B cell (primary cell): Measurements from ENCODE around the gene DONSON. TPM values are rescaled to one million over a fixed set of nuclear protein-coding genes. Genes with fewer than 3 reads are reported as not detected.

Source experiments
- ATAC-seq: fragments of 200-7000 bp; cut with Tn5 transposase; one replicate; pipeline ENCODE4 v1.10.0; 2021; ENCODE audit warnings: low read depth, mild to moderate bottlenecking, moderate number of reproducible peaks, moderate library complexity
- CTCF ChIA-PET: fragments of 350-600 bp; sonication (Branson Sonifier 250); formaldehyde crosslinking; loops from one replicate; lab custom pipeline; 2021; ENCODE audit warnings: antibody characterized with exemption, inconsistent platforms; lab: Charles Lee
- POLR2A ChIA-PET: fragments of 350-600 bp; sonication (Branson Sonifier 250); formaldehyde crosslinking; loops from one replicate; lab custom pipeline; 2021; ENCODE audit warnings: antibody characterized with exemption; lab: Charles Lee
- DNase-seq: peaks from one replicate; pipeline ENCODE4 v3.0.0; 2013
- H2AFZ ChIP-seq: 2 replicates; pipeline ENCODE4 v1.6.1; 2012; ENCODE audit warnings: mild to moderate bottlenecking, low read depth, low read length; ENCODE audit not compliant: insufficient read depth, poor library complexity, severe bottlenecking
- H3K27ac ChIP-seq, 2 donors: 1 replicate in 1 of 2; 2 replicates in 1 of 2; pipeline ENCODE4 v1.5.1; 2012 to 2013; ENCODE audit warnings: low read length in 2 of 2, mild to moderate bottlenecking in 2 of 2, moderate library complexity in 1 of 2
- H3K27me3 ChIP-seq, 4 experiments: fragments of 200-600 bp in 1 of 4; sonication (generic) in 1 of 4; replicated peaks in 1 of 4; 1 replicate in 2 of 4; 2 replicates in 2 of 4; pipeline versions ENCODE4 v1.6.1 to v1.7.0; 2013 to 2016; ENCODE audit warnings: low read length in 3 of 4, mild to moderate bottlenecking in 2 of 4, mixed read lengths in 1 of 4, moderate library complexity in 1 of 4; ENCODE audit not compliant: insufficient read depth in 4 of 4, control insufficient read depth in 3 of 4; ENCODE audit errors: control extremely low read depth in 1 of 4
- H3K36me3 ChIP-seq, 2 experiments: replicated peaks in 1 of 2; 1 replicate in 1 of 2; 2 replicates in 1 of 2; pipeline versions ENCODE4 v1.6.1 to v1.7.1; 2013; ENCODE audit warnings: low read length in 1 of 2; ENCODE audit not compliant: insufficient read depth in 2 of 2, control insufficient read depth in 1 of 2; ENCODE audit errors: control extremely low read depth in 1 of 2, extremely low read depth in 1 of 2
- H3K4me1 ChIP-seq, 2 donors: fragments of 200-600 bp in 1 of 2; sonication (generic) in 1 of 2; 1 replicate in 1 of 2; 2 replicates in 1 of 2; pipeline versions ENCODE4 v1.5.1 to v1.6.1; 2013 to 2017; ENCODE audit warnings: low read length in 2 of 2; ENCODE audit not compliant: control insufficient read depth in 2 of 2, insufficient read depth in 2 of 2
- H3K4me2 ChIP-seq: replicated peaks from 2 replicates; pipeline ENCODE3; 2012; ENCODE audit warnings: mild to moderate bottlenecking, low read depth, low read length; ENCODE audit not compliant: poor library complexity, severe bottlenecking
- H3K4me3 ChIP-seq, 5 experiments: fragments of 200-600 bp in 1 of 5; sonication (generic) in 1 of 5; 1 replicate in 3 of 5; 2 replicates in 2 of 5; pipeline versions ENCODE4 v1.5.1 to v1.7.0; 2011 to 2016; ENCODE audit warnings: low read length in 4 of 5, mild to moderate bottlenecking in 4 of 5, low read depth in 2 of 5, control low read depth in 1 of 5, moderate library complexity in 1 of 5; ENCODE audit not compliant: insufficient read depth in 1 of 5; ENCODE audit errors: control extremely low read depth in 1 of 5, extremely low read depth in 1 of 5
- H3K79me2 ChIP-seq: fragments of 200-600 bp; sonication (generic); one replicate; pipeline ENCODE4 v1.6.0; 2016; ENCODE audit warnings: low read length; ENCODE audit not compliant: control insufficient read depth, insufficient read depth
- H3K9ac ChIP-seq: fragments of 200-600 bp; sonication (generic); 2 replicates; pipeline ENCODE4 v1.6.1; 2017; ENCODE audit warnings: mild to moderate bottlenecking, low read length, moderate library complexity
- H3K9me3 ChIP-seq, 3 donors: one replicate each; pipeline versions ENCODE4 v1.6.1 to v1.7.1; 2013; ENCODE audit warnings: low read length in 2 of 3; ENCODE audit not compliant: control insufficient read depth in 2 of 3, insufficient read depth in 1 of 3; ENCODE audit errors: control extremely low read depth in 1 of 3
- H4K20me1 ChIP-seq: 2 replicates; pipeline ENCODE4 v1.6.0; 2012; ENCODE audit warnings: mild to moderate bottlenecking, low read length; ENCODE audit not compliant: insufficient read depth, control insufficient read depth, poor library complexity, severe bottlenecking
- H3K27ac Mint-ChIP-seq: one replicate; pipeline ENCODE4 v1.8.0; 2021; ENCODE audit warnings: mixed read lengths
- H3K27me3 Mint-ChIP-seq: one replicate; pipeline ENCODE4 v1.8.0; 2021; ENCODE audit warnings: mixed read lengths
- H3K4me1 Mint-ChIP-seq: one replicate; pipeline ENCODE4 v1.8.0; 2021; ENCODE audit warnings: mixed read lengths
- H3K4me3 Mint-ChIP-seq: one replicate; pipeline ENCODE4 v1.8.0; 2021; ENCODE audit warnings: mixed read lengths
- H3K9me3 Mint-ChIP-seq: one replicate; pipeline ENCODE4 v1.8.0; 2022; ENCODE audit warnings: mixed read lengths; ENCODE audit not compliant: insufficient read depth
- CTCF ChIP-seq: fragments of 200-600 bp; IDR thresholded peaks from one replicate; pipeline ENCODE4 v1.8.0; 2022; ENCODE audit warnings: antibody characterized with exemption, mild to moderate bottlenecking
- EZH2 ChIP-seq: IDR thresholded peaks from 2 replicates; pipeline ENCODE4 v1.6.1; 2012; ENCODE audit warnings: borderline replicate concordance, low read depth, mild to moderate bottlenecking, moderate library complexity, low read length; ENCODE audit not compliant: insufficient read depth, poor library complexity, severe bottlenecking
- WGBS: methylation state at CpG from one replicate; pipeline ENCODE4 v1.1.5; 2013; ENCODE audit warnings: missing lambda C conversion rate; ENCODE audit not compliant: insufficient coverage; 5-methylcytosine and 5-hydroxymethylcytosine counted together
- intact Hi-C: fragments of 100-400 bp; cut with micrococcal nuclease; formaldehyde crosslinking; loops from one replicate; pipeline ENCODE4 v1.10.0; 2022
- polyA plus RNA-seq: library from polyadenylated mRNA; depleted of rRNA; stranded (reverse); fragments of >200 nt; gene quantifications from 2 replicates; pipeline ENCODE4 v1.2.3, GENCODE V29; 2012
- total RNA-seq, 2 donors: library from RNA; stranded (reverse); fragments of 120-200 nt in 1 of 2; gene quantifications; 1 replicate in 1 of 2; 2 replicates in 1 of 2; pipeline versions ENCODE4 v1.2.3 to v1.2.4, GENCODE V29; 2013 to 2022

Gene DONSON
- total and polyA plus RNA-seq, 2 donors (not counting 1 experiment from before 2014, with no cell fraction given): 6.2 to 6.3 TPM

- peaks cover 100% of the 10 kb centered on the region for H3K79me2 ChIP-seq
- CTCF ChIA-PET: interaction anchor here (1.1 kb wide), 1 partner anchor 30 kb away, joined by 3 read pairs; no protein-coding TSS in a partner anchor
- no peak overlapping the region for H3K9ac ChIP-seq
- no peaks in the 10 kb centered on the region for H3K27me3 ChIP-seq
- no peak overlapping the region for H2AFZ ChIP-seq
- Mint-ChIP-seq H3K9me3 (peaks cover 4% of the 10 kb centered on the region), H3K4me1 (peaks cover 26% of the 10 kb centered on the region), H3K27ac (no peak overlapping the region), H3K4me3 (no peak overlapping the region), H3K27me3 (no peaks in the 10 kb centered on the region)
- no peak overlapping the region for H3K4me3 ChIP-seq
- H3K27ac ChIP-seq: no peak overlapping the region
- WGBS: 98% methylated on average over 24 of the region's 24 CpGs
- DNase-seq: no peak
- peaks cover 0 to 6% of the 10 kb centered on the region in 2 donors for H3K4me1 ChIP-seq
- no peaks in the 10 kb centered on the region for H3K9me3 ChIP-seq
- POLR2A ChIA-PET: no interaction called here
- H4K20me1 ChIP-seq: peaks cover 90% of the 10 kb centered on the region
- intact Hi-C loops: no loop called here
- no peak overlapping the region for H3K4me2 ChIP-seq
- no peak for TF ChIP-seq CTCF
- no peak for TF ChIP-seq EZH2
- ATAC-seq: peak; percentile 14
- peaks cover 28 to 86% of the 10 kb centered on the region in 2 experiments for H3K36me3 ChIP-seq
These were observed 36.1 kb downstream of the DONSON start for GRCh38 chr21:33552093-33552998.

- Mint-ChIP-seq H3K27me3 (no peaks in the 10 kb centered on the region), H3K4me3 (no peak overlapping the region), H3K4me1 (peaks cover 25% of the 10 kb centered on the region), H3K27ac (no peak overlapping the region), H3K9me3 (peaks cover 4% of the 10 kb centered on the region)
- H3K4me2 ChIP-seq: no peak overlapping the region
- no peak overlapping the region for H3K27ac ChIP-seq
- no peak overlapping the region for H2AFZ ChIP-seq
- ChIA-PET POLR2A (no interaction called here), CTCF (interaction anchor here (1.1 kb wide), 1 partner anchor 29 kb away, joined by 3 read pairs; no protein-coding TSS in a partner anchor)
- 100% methylated on average over 2 of the region's 2 CpGs for WGBS
- peaks cover 90% of the 10 kb centered on the region for H4K20me1 ChIP-seq
- DNase-seq (no peak), ATAC-seq (no peak)
- no peak overlapping the region for H3K9ac ChIP-seq
- TF ChIP-seq CTCF (no peak), EZH2 (no peak)
- no peaks in the 10 kb centered on the region for H3K27me3 ChIP-seq
- peaks cover 23 to 86% of the 10 kb centered on the region in 2 experiments for H3K36me3 ChIP-seq
- H3K4me3 ChIP-seq: no peak overlapping the region
- no peaks in the 10 kb centered on the region for H3K9me3 ChIP-seq
- H3K4me1 ChIP-seq: peaks cover 0 to 6% of the 10 kb centered on the region in 2 donors
- peaks cover 100% of the 10 kb centered on the region for H3K79me2 ChIP-seq
- intact Hi-C loops: no loop called here
These were observed 36.8 kb downstream of the DONSON start for GRCh38 chr21:33551664-33552063.
